BE2C (cell line): Measurements from ENCODE around the gene FGFBP2.

ENCODE experiments used
- DNase-seq: peaks from one replicate; pipeline ENCODE4 v3.0.0-alpha.2; 2020
- H3K27me3 ChIP-seq: fragments of 250-450 bp; sonication (Bioruptor Pico); 2 replicates; pipeline ENCODE4 v1.5.1; 2020; ENCODE audit warnings: mild to moderate bottlenecking
- H3K36me3 ChIP-seq: fragments of 250-450 bp; sonication (Bioruptor Pico); 2 replicates; pipeline ENCODE4 v1.5.1; 2020; ENCODE audit warnings: mild to moderate bottlenecking
- H3K4me1 ChIP-seq: fragments of 250-450 bp; sonication (Bioruptor Pico); 2 replicates; pipeline ENCODE4 v1.5.1; 2020
- H3K4me3 ChIP-seq: 2 replicates; pipeline ENCODE4 v1.5.1; 2011; ENCODE audit warnings: low read depth, low read length
- H3K9me3 ChIP-seq: fragments of 250-450 bp; sonication (Bioruptor Pico); 2 replicates; pipeline ENCODE4 v1.5.1; 2020
- TF ChIP-seq, protein P1 (sequence below): IDR thresholded peaks from 2 replicates; pipeline ENCODE4 v1.5.1; 2012; ENCODE audit warnings: mild to moderate bottlenecking, low read depth, low read length

The FGFBP2 gene

DNA sequence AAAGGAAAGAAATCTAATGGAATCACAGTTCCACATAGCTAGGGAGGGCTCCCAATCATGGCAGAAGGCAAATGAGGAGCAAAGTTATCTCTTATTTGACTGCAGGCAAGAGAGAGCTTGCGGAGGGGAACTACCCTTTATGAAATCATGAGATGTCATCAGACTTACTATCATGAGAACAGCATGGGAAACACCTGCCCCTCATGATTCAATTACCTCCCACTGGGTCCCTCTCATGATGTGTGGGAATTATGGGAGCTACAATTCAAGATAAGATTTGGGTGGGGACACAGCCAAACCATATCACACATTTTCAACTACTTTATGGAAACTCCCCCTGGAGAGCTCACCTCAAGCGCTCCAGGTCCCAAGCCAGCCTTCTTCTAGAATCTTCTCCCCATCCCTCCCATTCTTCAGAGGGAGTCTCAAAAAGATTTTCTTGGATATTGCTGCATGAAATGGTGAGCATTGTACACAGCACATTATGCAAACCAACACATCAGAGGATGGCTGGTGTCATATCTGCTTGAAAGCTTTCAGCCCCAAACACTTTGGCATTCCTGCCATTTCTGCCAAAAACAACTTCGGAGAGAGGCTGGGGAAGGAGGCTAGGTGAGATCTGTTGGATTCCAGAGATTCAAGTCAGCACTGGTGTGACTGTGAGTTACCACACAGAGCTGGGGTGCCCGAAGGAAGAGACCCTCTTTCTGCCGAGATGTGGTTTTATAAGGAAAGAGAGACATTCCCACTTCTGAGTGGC is 31.3 kb downstream of the FGFBP2 start:
- Histone ChIP-seq H3K27me3 (peaks cover 11% of the 10 kb centered on the region; the same call in 1 of the 2 replicates), H3K4me3 (no peak overlapping the region), H3K9me3 (no peaks in the 10 kb centered on the region), H3K4me1 (no peaks in the 10 kb centered on the region), H3K36me3 (no peaks in the 10 kb centered on the region)
- no peak for DNase-seq
- TF ChIP-seq, protein P1, sequence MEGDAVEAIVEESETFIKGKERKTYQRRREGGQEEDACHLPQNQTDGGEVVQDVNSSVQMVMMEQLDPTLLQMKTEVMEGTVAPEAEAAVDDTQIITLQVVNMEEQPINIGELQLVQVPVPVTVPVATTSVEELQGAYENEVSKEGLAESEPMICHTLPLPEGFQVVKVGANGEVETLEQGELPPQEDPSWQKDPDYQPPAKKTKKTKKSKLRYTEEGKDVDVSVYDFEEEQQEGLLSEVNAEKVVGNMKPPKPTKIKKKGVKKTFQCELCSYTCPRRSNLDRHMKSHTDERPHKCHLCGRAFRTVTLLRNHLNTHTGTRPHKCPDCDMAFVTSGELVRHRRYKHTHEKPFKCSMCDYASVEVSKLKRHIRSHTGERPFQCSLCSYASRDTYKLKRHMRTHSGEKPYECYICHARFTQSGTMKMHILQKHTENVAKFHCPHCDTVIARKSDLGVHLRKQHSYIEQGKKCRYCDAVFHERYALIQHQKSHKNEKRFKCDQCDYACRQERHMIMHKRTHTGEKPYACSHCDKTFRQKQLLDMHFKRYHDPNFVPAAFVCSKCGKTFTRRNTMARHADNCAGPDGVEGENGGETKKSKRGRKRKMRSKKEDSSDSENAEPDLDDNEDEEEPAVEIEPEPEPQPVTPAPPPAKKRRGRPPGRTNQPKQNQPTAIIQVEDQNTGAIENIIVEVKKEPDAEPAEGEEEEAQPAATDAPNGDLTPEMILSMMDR = no peak

DNA sequence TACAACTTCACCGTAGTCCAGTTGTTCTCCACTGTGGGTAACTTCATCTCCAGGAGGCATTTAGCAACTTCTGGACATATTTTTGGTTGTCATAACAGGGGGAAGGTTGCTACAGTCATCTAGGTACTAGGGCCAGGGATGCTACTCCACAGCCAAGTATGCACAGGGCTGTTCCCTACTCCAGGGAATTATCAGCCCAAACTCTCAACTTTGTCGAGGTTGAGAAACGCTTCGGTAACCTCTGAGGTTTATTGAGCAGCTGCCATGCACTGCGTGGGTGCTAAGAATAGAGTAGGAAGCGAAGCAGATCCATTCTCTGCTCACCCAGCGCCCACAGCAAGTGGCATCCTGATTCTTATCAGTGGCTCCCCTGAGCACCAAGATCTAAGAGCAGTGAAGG is 32.7 kb downstream of the FGFBP2 start:
- TF ChIP-seq, protein P1 = no peak
- Histone ChIP-seq H3K36me3 (no peaks in the 10 kb centered on the region), H3K9me3 (no peaks in the 10 kb centered on the region), H3K27me3 (peaks cover 11% of the 10 kb centered on the region; the same call in 1 of the 2 replicates), H3K4me3 (no peak overlapping the region), H3K4me1 (no peaks in the 10 kb centered on the region)
- DNase-seq = no peak

DNA sequence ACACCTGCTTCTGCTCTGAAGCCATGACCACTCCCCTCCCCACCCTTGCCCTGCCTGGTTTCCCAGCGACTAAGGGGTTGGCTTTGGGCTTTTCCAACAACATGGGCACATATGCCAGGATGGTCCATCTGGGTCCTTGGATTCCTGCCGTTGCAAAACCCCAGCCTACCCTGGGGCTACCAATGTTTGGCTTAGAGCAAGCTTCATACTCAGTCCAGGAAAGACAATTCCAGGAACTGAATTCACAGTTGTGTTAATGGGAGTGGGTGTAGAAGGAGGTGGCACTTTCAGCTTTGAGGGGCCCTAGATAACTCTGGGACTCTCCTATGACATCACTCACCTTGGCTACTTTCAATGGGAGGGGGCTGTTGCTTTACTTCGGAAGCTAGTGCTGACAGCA is 33.4 kb downstream of the FGFBP2 start:
- TF ChIP-seq, protein P1 = no peak
- no peaks in the 10 kb centered on the region for H3K9me3 ChIP-seq
- H3K4me3 ChIP-seq = no peak overlapping the region
- no peak for DNase-seq
- peaks cover 11% of the 10 kb centered on the region; the same call in 1 of the 2 replicates for H3K27me3 ChIP-seq
- no peaks in the 10 kb centered on the region for H3K36me3 ChIP-seq
- H3K4me1 ChIP-seq = no peaks in the 10 kb centered on the region

DNA sequence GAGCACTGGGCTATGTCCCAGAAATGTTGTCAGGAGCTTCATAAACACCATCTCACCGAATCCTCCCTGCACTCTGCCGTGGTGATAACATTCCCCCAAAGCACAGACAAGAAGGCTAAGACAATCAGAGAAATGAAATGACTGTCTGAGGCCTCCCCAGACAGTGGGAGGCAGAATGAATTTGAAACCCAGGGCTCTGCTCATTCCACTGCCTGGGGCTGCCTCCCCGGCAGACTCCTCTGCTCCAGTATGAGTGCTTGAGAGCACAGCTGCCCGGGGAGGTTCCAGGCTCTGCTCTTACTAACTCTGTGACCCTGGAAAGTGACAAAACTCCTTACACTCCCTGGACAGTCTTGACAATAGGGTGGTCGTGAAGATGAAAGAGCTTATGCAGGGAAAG is 34.1 kb downstream of the FGFBP2 start:
- peaks cover 11% of the 10 kb centered on the region; the same call in 1 of the 2 replicates for H3K27me3 ChIP-seq
- no peaks in the 10 kb centered on the region for H3K4me1 ChIP-seq
- no peak for DNase-seq
- H3K36me3 ChIP-seq = no peaks in the 10 kb centered on the region
- TF ChIP-seq, protein P1 = no peak
- H3K4me3 ChIP-seq = no peak overlapping the region
- H3K9me3 ChIP-seq = no peaks in the 10 kb centered on the region

DNA sequence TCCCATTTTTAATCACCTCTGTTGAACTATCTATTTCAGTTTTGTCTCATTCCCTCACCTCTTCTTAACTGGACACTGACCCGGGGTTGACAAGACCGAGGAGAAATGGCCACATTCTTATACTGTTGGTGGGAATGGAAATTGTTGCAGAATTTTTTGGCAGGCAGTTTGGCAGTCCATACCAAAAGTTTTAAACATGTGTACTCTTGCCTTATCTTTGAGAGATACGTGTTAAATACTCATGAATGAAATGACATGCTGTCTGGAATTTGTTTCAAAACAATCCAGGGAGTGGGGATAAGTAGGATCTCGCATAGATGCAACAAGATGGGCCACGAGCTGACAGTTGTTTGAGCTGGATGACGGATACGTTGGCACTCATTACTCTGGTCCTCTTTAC is 36.5 kb downstream of the FGFBP2 start:
- TF ChIP-seq, protein P1 = no peak
- Histone ChIP-seq H3K36me3 (no peaks in the 10 kb centered on the region), H3K4me3 (no peak overlapping the region), H3K9me3 (no peaks in the 10 kb centered on the region), H3K4me1 (no peaks in the 10 kb centered on the region), H3K27me3 (peaks cover 7% of the 10 kb centered on the region; the same call in 1 of the 2 replicates)
- DNase-seq = no peak

DNA sequence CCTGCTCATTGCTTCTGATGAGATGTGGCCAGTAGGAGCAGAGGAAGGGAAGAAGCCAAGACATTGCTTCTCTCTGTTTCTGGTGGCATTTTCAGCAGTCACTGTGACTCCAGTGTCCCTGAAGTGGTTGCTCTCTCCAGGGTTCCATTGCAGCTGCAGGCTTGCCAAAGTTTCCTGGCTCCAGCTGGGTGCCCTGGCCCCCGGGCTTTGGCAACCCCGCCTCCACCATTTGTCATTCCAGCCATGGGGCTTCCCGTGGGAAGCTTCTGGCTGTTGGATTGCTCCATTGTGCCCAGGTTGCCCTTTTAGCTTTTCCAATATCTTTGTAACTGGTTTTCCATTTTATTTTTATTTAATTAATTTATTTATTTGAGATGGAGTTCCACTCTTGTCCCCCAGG is 37.1 kb downstream of the FGFBP2 start:
- 0 out of 2 replicates have a peak, but pooled peaks cover 5% of the 10 kb centered on the region for H3K27me3 ChIP-seq
- TF ChIP-seq, protein P1 = no peak

More for the DNA sequence above, 37.1 kb downstream of the FGFBP2 start:
- Histone ChIP-seq H3K36me3 (no peaks in the 10 kb centered on the region), H3K4me1 (no peaks in the 10 kb centered on the region), H3K4me3 (no peak overlapping the region), H3K9me3 (no peaks in the 10 kb centered on the region)
- DNase-seq = no peak
